NB4 (cell line): ENCODE results near the gene CDK8.

ENCODE experiments used
- DNase-seq: peaks from one replicate; pipeline ENCODE4 v3.0.0; 2010; ENCODE audit warnings: low read depth
- H3K4me3 ChIP-seq: one replicate; pipeline ENCODE4 v1.5.1; 2011; ENCODE audit warnings: mild to moderate bottlenecking, low read depth, low read length, moderate library complexity
- MAX ChIP-seq: IDR thresholded peaks from 2 replicates; pipeline ENCODE4 v1.6.1; 2011; ENCODE audit warnings: low read depth, low read length
- MYC ChIP-seq: IDR thresholded peaks from 2 replicates; pipeline ENCODE4 v1.6.1; 2011; ENCODE audit warnings: low read depth, low read length
- POLR2A ChIP-seq: IDR thresholded peaks from 2 replicates; pipeline ENCODE4 v1.6.1; 2011; ENCODE audit warnings: mild to moderate bottlenecking; ENCODE audit not compliant: insufficient read length; ENCODE audit errors: extremely low read depth
- TF ChIP-seq, protein P1 (sequence below): IDR thresholded peaks from one replicate; pipeline ENCODE4 v1.5.1; 2012; ENCODE audit warnings: low read depth, low read length

The CDK8 gene

DNA sequence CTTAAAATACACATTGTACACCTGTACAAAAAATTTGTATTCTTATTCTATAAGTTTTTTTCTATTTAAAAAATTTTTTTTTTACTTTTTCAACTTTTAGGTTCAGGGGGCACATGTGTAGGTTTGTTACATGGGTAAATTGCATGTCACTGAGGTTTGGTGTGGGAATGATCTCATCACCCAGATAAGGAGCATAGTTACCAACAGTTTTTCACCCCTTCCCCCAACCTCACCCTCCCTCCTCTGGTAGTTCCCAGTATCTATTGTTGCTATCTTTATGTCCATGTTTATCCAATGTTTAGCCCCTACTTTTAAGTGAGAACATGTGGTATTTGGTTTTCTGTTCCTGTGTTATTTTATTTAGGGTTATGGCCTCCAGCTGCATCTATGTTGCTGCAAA is 89.9 kb downstream of the CDK8 start:
- peak; percentile 16 for DNase-seq
- TF ChIP-seq MYC = no peak
- TF ChIP-seq MAX = no peak
- TF ChIP-seq POLR2A = no peak
- TF ChIP-seq, protein P1, sequence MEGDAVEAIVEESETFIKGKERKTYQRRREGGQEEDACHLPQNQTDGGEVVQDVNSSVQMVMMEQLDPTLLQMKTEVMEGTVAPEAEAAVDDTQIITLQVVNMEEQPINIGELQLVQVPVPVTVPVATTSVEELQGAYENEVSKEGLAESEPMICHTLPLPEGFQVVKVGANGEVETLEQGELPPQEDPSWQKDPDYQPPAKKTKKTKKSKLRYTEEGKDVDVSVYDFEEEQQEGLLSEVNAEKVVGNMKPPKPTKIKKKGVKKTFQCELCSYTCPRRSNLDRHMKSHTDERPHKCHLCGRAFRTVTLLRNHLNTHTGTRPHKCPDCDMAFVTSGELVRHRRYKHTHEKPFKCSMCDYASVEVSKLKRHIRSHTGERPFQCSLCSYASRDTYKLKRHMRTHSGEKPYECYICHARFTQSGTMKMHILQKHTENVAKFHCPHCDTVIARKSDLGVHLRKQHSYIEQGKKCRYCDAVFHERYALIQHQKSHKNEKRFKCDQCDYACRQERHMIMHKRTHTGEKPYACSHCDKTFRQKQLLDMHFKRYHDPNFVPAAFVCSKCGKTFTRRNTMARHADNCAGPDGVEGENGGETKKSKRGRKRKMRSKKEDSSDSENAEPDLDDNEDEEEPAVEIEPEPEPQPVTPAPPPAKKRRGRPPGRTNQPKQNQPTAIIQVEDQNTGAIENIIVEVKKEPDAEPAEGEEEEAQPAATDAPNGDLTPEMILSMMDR = no peak
- no peak overlapping the region for H3K4me3 ChIP-seq

GRCh38 chr13:26344980-26345379 is 91.1 kb downstream of the CDK8 start:
- TF ChIP-seq POLR2A (no peak), MAX (no peak), MYC (no peak)
- TF ChIP-seq, protein P1 = no peak
- H3K4me3 ChIP-seq = no peak overlapping the region
- DNase-seq = no peak

- TF ChIP-seq, protein P1 = no peak
- TF ChIP-seq POLR2A = no peak
- TF ChIP-seq MYC = no peak
- no peak for TF ChIP-seq MAX
- DNase-seq = no peak
- H3K4me3 ChIP-seq = no peak overlapping the region
Observed at GRCh38 chr13:26348966-26349365, 95.0 kb downstream of the CDK8 start.

DNA sequence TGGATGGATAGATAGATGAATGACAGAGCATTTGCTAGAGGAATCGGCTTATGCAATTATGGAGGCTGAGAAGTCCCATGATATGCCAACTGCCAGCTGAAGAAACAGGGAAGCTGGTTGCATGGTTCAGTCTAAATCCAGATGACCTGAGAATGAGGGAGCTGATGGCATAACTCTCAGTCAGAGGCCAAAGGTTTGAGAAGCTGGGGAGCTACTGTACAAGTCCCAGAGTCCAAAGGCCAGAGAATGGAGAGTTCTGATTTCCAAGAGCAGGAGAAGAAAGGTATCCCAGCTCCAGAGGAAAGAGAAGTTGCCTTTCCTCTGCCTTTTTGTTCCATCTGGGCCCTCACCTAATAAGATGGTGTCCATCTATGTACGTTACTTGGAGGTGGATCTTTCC is 108.3 kb downstream of the CDK8 start:
- TF ChIP-seq POLR2A = no peak
- no peak for TF ChIP-seq MAX
- TF ChIP-seq, protein P1 = no peak
- TF ChIP-seq MYC = no peak

DNA sequence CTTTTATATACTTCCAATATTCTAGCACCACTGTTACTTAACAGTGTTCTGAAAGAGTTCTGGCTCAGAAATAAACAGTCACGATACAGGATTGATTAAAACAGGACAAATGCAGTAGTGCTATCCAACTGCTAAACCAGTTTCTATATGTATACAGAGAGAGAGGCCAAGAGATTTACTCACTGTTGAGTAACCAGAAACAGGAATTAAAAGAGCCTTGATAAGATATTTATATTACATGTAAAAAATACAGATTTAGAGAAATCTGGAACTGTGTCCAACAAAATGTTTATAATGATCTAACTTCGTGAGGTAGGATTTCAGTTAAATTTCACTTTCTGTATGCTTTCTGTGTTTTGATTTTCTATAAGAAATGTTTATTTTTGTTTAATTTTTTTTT is 116.6 kb downstream of the CDK8 start:
- DNase-seq = no peak

More for the DNA sequence above, 108.3 kb downstream of the CDK8 start:
- H3K4me3 ChIP-seq = no peak overlapping the region
- no peak for DNase-seq

DNA sequence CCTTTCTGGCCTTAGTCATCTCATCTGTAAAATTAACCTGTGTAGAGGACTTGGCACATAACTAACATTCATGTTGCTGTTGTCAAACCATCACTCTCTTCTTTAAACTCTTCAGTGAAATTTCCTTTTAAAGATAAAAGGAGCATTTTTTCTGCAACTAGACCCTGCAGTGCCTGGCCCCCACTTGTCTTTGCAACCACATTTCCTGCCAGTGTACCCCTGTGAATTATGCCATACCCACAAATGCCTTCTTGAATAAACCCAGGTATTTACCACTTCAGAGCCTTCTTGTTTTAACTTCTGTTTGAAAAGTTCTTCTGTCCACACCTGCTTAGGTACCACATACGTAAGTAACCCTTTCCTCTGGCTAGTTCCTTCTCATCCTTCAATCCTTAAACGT is 118.8 kb downstream of the CDK8 start:
- DNase-seq = no peak
- no peak overlapping the region for H3K4me3 ChIP-seq
- TF ChIP-seq POLR2A (no peak), MAX (no peak), MYC (no peak)
- TF ChIP-seq, protein P1 = no peak

More for the DNA sequence above, 116.6 kb downstream of the CDK8 start:
- H3K4me3 ChIP-seq = no peak overlapping the region
- TF ChIP-seq, protein P1 = no peak
- no peak for TF ChIP-seq MYC
